Mesenchymal stem cell (in vitro differentiated cells and primary cell): Measurements from ENCODE around the gene ARF1.

Experiments
- DNase-seq: peaks from one replicate; pipeline ENCODE4 v3.0.0-alpha.2; 2013
- H2AFZ ChIP-seq: one replicate; pipeline ENCODE4 v1.6.1; 2013; ENCODE audit warnings: low read depth, mild to moderate bottlenecking, control low read depth, inconsistent platforms, low read length, moderate library complexity
- H2AK5ac ChIP-seq: 2 replicates; pipeline ENCODE4 v1.6.1; 2013; ENCODE audit warnings: low read length, moderate library complexity, mild to moderate bottlenecking, inconsistent platforms; ENCODE audit not compliant: severe bottlenecking
- H2BK120ac ChIP-seq: one replicate; pipeline ENCODE4 v1.6.1; 2013; ENCODE audit warnings: low read depth, mild to moderate bottlenecking, inconsistent platforms, low read length, moderate library complexity
- H2BK12ac ChIP-seq, 2 experiments: one replicate each; pipeline ENCODE4 v1.6.1; 2013; ENCODE audit warnings: inconsistent platforms in 2 of 2, low read length in 2 of 2, mild to moderate bottlenecking in 2 of 2, moderate library complexity in 2 of 2, control low read depth in 1 of 2
- H2BK15ac ChIP-seq: one replicate; pipeline ENCODE4 v1.6.1; 2013; ENCODE audit warnings: mild to moderate bottlenecking, low read depth, inconsistent platforms; ENCODE audit not compliant: poor library complexity, severe bottlenecking
- H2BK5ac ChIP-seq: 2 replicates; pipeline ENCODE4 v1.6.1; 2013; ENCODE audit warnings: low read depth, mild to moderate bottlenecking, low read length, control low read depth, inconsistent platforms; ENCODE audit not compliant: poor library complexity, severe bottlenecking
- H3K14ac ChIP-seq, 2 experiments: one replicate each; pipeline ENCODE4 v1.6.1; 2013; ENCODE audit warnings: inconsistent platforms in 2 of 2, low read length in 2 of 2, control low read depth in 1 of 2, mild to moderate bottlenecking in 1 of 2, moderate library complexity in 1 of 2
- H3K18ac ChIP-seq, 2 experiments: one replicate each; pipeline ENCODE4 v1.6.1; 2013; ENCODE audit warnings: inconsistent platforms in 2 of 2, low read length in 2 of 2, control low read depth in 1 of 2, low read depth in 1 of 2, mild to moderate bottlenecking in 1 of 2
- H3K23ac ChIP-seq, 2 experiments: one replicate each; pipeline ENCODE4 v1.6.1; 2013; ENCODE audit warnings: inconsistent platforms in 2 of 2, low read length in 2 of 2, mild to moderate bottlenecking in 2 of 2, moderate library complexity in 2 of 2, control low read depth in 1 of 2
- H3K27ac ChIP-seq: 2 replicates; pipeline ENCODE4 v1.5.1; 2013; ENCODE audit warnings: mild to moderate bottlenecking, moderate library complexity, low read length, control low read depth, inconsistent platforms; ENCODE audit not compliant: poor library complexity, severe bottlenecking
- H3K27me3 ChIP-seq, 2 experiments: 2 replicates each; pipeline versions ENCODE4 v1.6.1 to v1.7.0; 2013; ENCODE audit warnings: low read length in 2 of 2, mild to moderate bottlenecking in 2 of 2, moderate library complexity in 2 of 2, control low read depth in 1 of 2, inconsistent platforms in 1 of 2; ENCODE audit not compliant: control insufficient read depth in 1 of 2, insufficient read depth in 1 of 2
- H3K36me3 ChIP-seq, 2 experiments: 2 replicates each; pipeline versions ENCODE4 v1.6.1 to v1.7.0; 2013; ENCODE audit warnings: low read length in 2 of 2, control low read depth in 1 of 2, inconsistent platforms in 1 of 2, low read depth in 1 of 2, mild to moderate bottlenecking in 1 of 2; ENCODE audit not compliant: insufficient read depth in 2 of 2, control insufficient read depth in 1 of 2
- H3K4ac ChIP-seq, 2 experiments: one replicate each; pipeline ENCODE4 v1.6.1; 2013; ENCODE audit warnings: inconsistent platforms in 2 of 2, low read length in 2 of 2, mild to moderate bottlenecking in 2 of 2, moderate library complexity in 2 of 2, control low read depth in 1 of 2, low read depth in 1 of 2
- H3K4me1 ChIP-seq: 2 replicates; pipeline ENCODE4 v1.6.1; 2013; ENCODE audit warnings: low read depth, low read length, control low read depth; ENCODE audit not compliant: control insufficient read depth, insufficient read depth
- H3K4me2 ChIP-seq: 2 replicates; pipeline ENCODE4 v1.6.1; 2013; ENCODE audit warnings: low read length, mild to moderate bottlenecking, inconsistent platforms; ENCODE audit not compliant: poor library complexity, severe bottlenecking
- H3K4me3 ChIP-seq, 2 experiments: 2 replicates each; pipeline versions ENCODE4 v1.5.1 to v1.7.0; 2013; ENCODE audit warnings: low read length in 2 of 2, mild to moderate bottlenecking in 2 of 2, control low read depth in 1 of 2, low read depth in 1 of 2; ENCODE audit not compliant: insufficient read depth in 1 of 2
- H3K79me1 ChIP-seq: replicated peaks from 2 replicates; pipeline ENCODE4 v1.6.1; 2013; ENCODE audit warnings: mild to moderate bottlenecking, control low read depth, low read length, inconsistent platforms; ENCODE audit not compliant: poor library complexity, severe bottlenecking
- H3K9ac ChIP-seq: 2 replicates; pipeline ENCODE4 v1.7.0; 2013; ENCODE audit warnings: mild to moderate bottlenecking, low read length, moderate library complexity
- H3K9me3 ChIP-seq: 2 replicates; pipeline ENCODE4 v1.7.0; 2013; ENCODE audit warnings: mild to moderate bottlenecking, low read length; ENCODE audit not compliant: control insufficient read depth
- H4K8ac ChIP-seq: one replicate; pipeline ENCODE4 v1.6.1; 2013; ENCODE audit warnings: inconsistent platforms, mild to moderate bottlenecking, low read length, moderate library complexity
- H4K91ac ChIP-seq: one replicate; pipeline ENCODE4 v1.6.1; 2013; ENCODE audit warnings: mild to moderate bottlenecking, low read length, inconsistent platforms
- WGBS: methylation state at CpG from one replicate; pipeline ENCODE4 v1.1.7; 2013; ENCODE audit warnings: mixed read lengths; 5-methylcytosine and 5-hydroxymethylcytosine counted together

ARF1 gene

GRCh38 chr1:228059634-228060457 lies 22.7 kb upstream of the ARF1 start:
- no peak overlapping the region for H3K4me2 ChIP-seq
- no peak overlapping the region for H3K14ac ChIP-seq
- no peak overlapping the region for H3K23ac ChIP-seq
- H3K9me3 ChIP-seq, result peaks cover 4% of the 10 kb centered on the region
- peaks cover 17 to 85% of the 10 kb centered on the region in 2 experiments for H3K27me3 ChIP-seq
- no peak overlapping the region for H3K4me3 ChIP-seq
- no peak overlapping the region for H3K27ac ChIP-seq
- H3K4me1 ChIP-seq, result peaks cover 1% of the 10 kb centered on the region
- H2AFZ ChIP-seq, result no peak overlapping the region
- no peak overlapping the region for H3K4ac ChIP-seq
- H4K8ac ChIP-seq, result no peak overlapping the region
- H2BK15ac ChIP-seq, result no peak overlapping the region
- H3K9ac ChIP-seq, result no peak overlapping the region
- H2AK5ac ChIP-seq, result no peak overlapping the region
- no peak for DNase-seq
- no peak overlapping the region for H2BK120ac ChIP-seq
- H3K18ac ChIP-seq, result no peak overlapping the region
- H3K79me1 ChIP-seq, result no peaks in the 10 kb centered on the region
- 46% methylated on average over 33 of the region's 33 CpGs for WGBS
- peaks cover 0 to 3% of the 10 kb centered on the region in 2 experiments for H3K36me3 ChIP-seq
- no peak overlapping the region for H2BK12ac ChIP-seq
- H4K91ac ChIP-seq, result no peak overlapping the region
- no peak overlapping the region for H2BK5ac ChIP-seq

- Histone ChIP-seq H3K9ac (no peak overlapping the region), H3K9me3 (peaks cover 3% of the 10 kb centered on the region)
- 39% methylated on average over 33 of the region's 34 CpGs for WGBS
These were observed 21.9 kb upstream of the ARF1 start for GRCh38 chr1:228060458-228061190.

GRCh38 chr1:228061411-228062084 lies 21.0 kb upstream of the ARF1 start:
- H3K18ac ChIP-seq, result no peak overlapping the region
- H3K4me3 ChIP-seq, result no peak overlapping the region
- no peak overlapping the region for H2AFZ ChIP-seq
- peaks cover 1% of the 10 kb centered on the region for H3K4me1 ChIP-seq
- no peak overlapping the region for H3K27ac ChIP-seq
- H3K4me2 ChIP-seq, result no peak overlapping the region
- H2BK15ac ChIP-seq, result no peak overlapping the region
- H3K79me1 ChIP-seq, result no peaks in the 10 kb centered on the region
- no peak overlapping the region for H4K8ac ChIP-seq
- no peak overlapping the region for H3K23ac ChIP-seq
- peaks cover 20 to 90% of the 10 kb centered on the region in 2 experiments for H3K27me3 ChIP-seq
- no peak overlapping the region for H2BK5ac ChIP-seq
- no peak overlapping the region for H3K9ac ChIP-seq
- DNase-seq, result no peak
- no peak overlapping the region for H2BK120ac ChIP-seq
- peak overlapping the region; percentile 28 for H4K91ac ChIP-seq
- no peak overlapping the region for H3K4ac ChIP-seq
- WGBS, result 80% methylated on average over 7 of the region's 10 CpGs
- H3K14ac ChIP-seq, result no peak overlapping the region
- H3K36me3 ChIP-seq, result peaks cover 0 to 3% of the 10 kb centered on the region in 2 experiments
- H3K9me3 ChIP-seq, result no peaks in the 10 kb centered on the region
- H2BK12ac ChIP-seq, result no peak overlapping the region
- H2AK5ac ChIP-seq, result no peak overlapping the region

More at GRCh38 chr1:228060458-228061190, 21.9 kb upstream of the ARF1 start:
- Histone ChIP-seq H4K8ac (no peak overlapping the region), H3K27ac (no peak overlapping the region), H3K4me3 (no peak overlapping the region), H2AK5ac (no peak overlapping the region), H3K36me3 (peaks cover 0 to 3% of the 10 kb centered on the region in 2 experiments), H3K23ac (no peak overlapping the region), H2AFZ (no peak overlapping the region), H3K79me1 (no peaks in the 10 kb centered on the region), H3K27me3 (peaks cover 16 to 89% of the 10 kb centered on the region in 2 experiments), H3K18ac (no peak overlapping the region), H4K91ac (no peak overlapping the region), H3K4ac (no peak overlapping the region), H2BK120ac (no peak overlapping the region), H2BK5ac (no peak overlapping the region), H2BK15ac (no peak overlapping the region), H3K4me2 (no peak overlapping the region), H3K4me1 (peaks cover 1% of the 10 kb centered on the region), H2BK12ac (no peak overlapping the region), H3K14ac (no peak overlapping the region)
- no peak for DNase-seq
